ENCODE data around the gene UBE2F.
A peak's percentile ranks its signal among the peaks of the same experiment; 100 is the strongest.

The UBE2F gene, protein sequence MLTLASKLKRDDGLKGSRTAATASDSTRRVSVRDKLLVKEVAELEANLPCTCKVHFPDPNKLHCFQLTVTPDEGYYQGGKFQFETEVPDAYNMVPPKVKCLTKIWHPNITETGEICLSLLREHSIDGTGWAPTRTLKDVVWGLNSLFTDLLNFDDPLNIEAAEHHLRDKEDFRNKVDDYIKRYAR

GRCh38 chr2:237966565-237967462 is at the start of gene UBE2F:
TSS of gene UBE2F (plus strand) at chr2:237967014. CDS start at chr2:237973108, 6,094 bp downstream.
- peak; percentile 82 for DNase-seq (ENCODE audit: extremely low read depth, low read depth)
- H3K4me3 ChIP-seq (replicated peaks; ENCODE audit: low read depth, low read length) = peak within 1 kb of the TSS; percentile 77
- TF ChIP-seq, protein P1, sequence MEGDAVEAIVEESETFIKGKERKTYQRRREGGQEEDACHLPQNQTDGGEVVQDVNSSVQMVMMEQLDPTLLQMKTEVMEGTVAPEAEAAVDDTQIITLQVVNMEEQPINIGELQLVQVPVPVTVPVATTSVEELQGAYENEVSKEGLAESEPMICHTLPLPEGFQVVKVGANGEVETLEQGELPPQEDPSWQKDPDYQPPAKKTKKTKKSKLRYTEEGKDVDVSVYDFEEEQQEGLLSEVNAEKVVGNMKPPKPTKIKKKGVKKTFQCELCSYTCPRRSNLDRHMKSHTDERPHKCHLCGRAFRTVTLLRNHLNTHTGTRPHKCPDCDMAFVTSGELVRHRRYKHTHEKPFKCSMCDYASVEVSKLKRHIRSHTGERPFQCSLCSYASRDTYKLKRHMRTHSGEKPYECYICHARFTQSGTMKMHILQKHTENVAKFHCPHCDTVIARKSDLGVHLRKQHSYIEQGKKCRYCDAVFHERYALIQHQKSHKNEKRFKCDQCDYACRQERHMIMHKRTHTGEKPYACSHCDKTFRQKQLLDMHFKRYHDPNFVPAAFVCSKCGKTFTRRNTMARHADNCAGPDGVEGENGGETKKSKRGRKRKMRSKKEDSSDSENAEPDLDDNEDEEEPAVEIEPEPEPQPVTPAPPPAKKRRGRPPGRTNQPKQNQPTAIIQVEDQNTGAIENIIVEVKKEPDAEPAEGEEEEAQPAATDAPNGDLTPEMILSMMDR (IDR thresholded peaks at IDR 0.05; ENCODE audit: low read depth, low read length, missing control alignments) = no peak

DNA sequence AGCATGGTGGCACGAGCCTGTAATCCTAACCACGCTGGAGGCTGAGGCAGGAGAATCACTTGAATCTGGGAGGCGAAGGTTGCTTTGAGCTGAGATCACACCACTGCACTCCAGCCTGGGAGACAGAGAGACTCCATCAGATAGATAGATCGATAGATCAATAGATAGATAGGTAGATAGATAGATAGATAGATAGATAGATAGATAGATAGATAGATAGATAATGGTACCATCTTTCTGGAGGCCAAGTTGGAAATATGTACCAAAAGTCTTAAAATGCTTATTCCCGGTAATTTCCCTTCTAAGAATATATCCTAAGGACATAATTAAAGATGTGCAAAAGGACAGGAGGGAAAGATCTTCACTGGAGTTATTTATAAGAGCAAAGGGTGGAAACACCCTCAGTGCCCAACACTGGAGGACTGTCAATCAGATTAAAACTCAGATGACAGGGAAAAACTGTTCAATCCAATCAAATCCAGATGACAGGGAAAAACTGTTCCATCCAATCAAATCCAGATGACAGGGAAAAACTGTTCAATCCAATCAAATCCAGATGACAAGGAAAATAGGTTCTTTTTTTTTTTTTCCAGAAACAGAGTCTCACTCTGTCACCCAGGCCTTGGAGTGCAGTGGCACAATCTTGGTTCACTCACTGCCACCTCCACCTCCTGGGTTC is 49.0 kb upstream of the UBE2F start:
- H3K4me3 ChIP-seq (replicated peaks; ENCODE audit: low read depth, low read length) = no peak overlapping the region
- TF ChIP-seq, protein P1 (IDR thresholded peaks at IDR 0.05; ENCODE audit: low read depth, low read length, missing control alignments) = no peak
- DNase-seq (ENCODE audit: extremely low read depth, low read depth) = no peak

DNA sequence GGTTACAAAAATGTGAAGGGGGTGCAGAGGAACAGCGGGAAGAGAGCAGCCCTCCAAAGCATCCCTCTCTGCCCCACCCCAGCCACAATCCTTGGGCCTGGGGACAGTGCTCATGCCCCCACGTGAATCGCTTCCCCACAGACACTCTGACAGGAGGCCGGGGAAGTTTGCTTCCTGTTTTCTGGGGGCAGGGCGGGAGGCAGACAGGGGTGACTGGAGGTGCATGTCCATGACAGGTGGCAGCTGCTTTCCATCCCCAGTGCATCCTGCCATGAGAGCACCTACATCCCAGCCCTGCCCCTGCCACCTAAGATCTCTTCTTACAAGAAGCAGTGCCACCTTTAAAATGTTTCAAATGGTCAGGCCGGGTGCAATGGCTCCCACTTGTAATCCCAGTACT is 47.2 kb upstream of the UBE2F start:
- TF ChIP-seq, protein P1 (IDR thresholded peaks at IDR 0.05; ENCODE audit: low read depth, low read length, missing control alignments) = no peak
- H3K4me3 ChIP-seq (replicated peaks; ENCODE audit: low read depth, low read length) = no peak overlapping the region
- DNase-seq (ENCODE audit: extremely low read depth, low read depth) = no peak

GRCh38 chr2:237920673-237921072 is 46.1 kb upstream of the UBE2F start:
- H3K4me3 ChIP-seq (replicated peaks; ENCODE audit: low read depth, low read length) = no peak overlapping the region
- peak; percentile 72 for DNase-seq (ENCODE audit: extremely low read depth, low read depth)
- TF ChIP-seq, protein P1 (IDR thresholded peaks at IDR 0.05; ENCODE audit: low read depth, low read length, missing control alignments) = no peak

DNA sequence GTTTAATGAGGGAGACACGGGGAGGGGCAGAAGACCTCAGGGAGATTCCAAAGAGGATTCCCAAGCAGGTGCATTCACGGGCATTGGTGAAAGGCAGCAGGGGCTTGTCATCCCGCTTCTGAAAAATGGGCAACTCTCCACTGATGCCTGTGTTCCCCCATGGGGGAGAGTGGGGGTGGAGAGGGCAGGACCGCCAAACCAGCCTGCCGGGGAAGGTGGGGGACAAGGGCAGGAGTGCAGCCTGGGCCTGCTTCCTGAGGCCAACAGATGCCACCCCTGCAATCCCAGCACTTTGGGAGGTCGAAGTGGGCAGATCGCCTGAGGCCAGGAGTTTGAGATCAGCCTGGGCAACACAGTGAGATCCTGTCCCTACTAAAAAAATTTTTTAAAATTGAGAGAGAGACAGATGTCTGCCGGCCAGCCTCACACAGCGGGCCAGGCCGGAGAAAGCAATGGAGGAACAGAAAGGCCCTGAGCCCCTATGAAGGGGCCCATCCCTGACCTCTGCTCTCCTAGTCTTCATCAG is 44.8 kb upstream of the UBE2F start:
- TF ChIP-seq, protein P1 (IDR thresholded peaks at IDR 0.05; ENCODE audit: low read depth, low read length, missing control alignments) = no peak
- no peak overlapping the region for H3K4me3 ChIP-seq (replicated peaks; ENCODE audit: low read depth, low read length)
- DNase-seq (ENCODE audit: extremely low read depth, low read depth) = no peak

- H3K4me3 ChIP-seq (replicated peaks; ENCODE audit: low read depth, low read length) = no peak overlapping the region
- no peak for DNase-seq (ENCODE audit: extremely low read depth, low read depth)
- TF ChIP-seq, protein P1 (IDR thresholded peaks at IDR 0.05; ENCODE audit: low read depth, low read length, missing control alignments) = no peak
Measured at GRCh38 chr2:237922641-237923361, 44.0 kb upstream of the UBE2F start.
